Sciatic nerve (tissue), 2 donors: ENCODE data around the gene SLC2A13. TPM values are rescaled to one million over a fixed set of nuclear protein-coding genes. Genes with fewer than 3 reads are reported as not detected.
A peak's percentile ranks its signal among the peaks of the same experiment; 100 is the strongest.

ENCODE experiments used
- ATAC-seq: fragments of 200-7000 bp; cut with Tn5 transposase; one replicate; pipeline ENCODE4 v1.9.1; 2020; ENCODE audit warnings: mild to moderate bottlenecking, moderate library complexity
- DNase-seq: peaks from one replicate; pipeline ENCODE4 v3.0.0-alpha.2; 2020; ENCODE audit warnings: low spot score
- intact Hi-C: fragments of 100-400 bp; cut with DNase I; formaldehyde crosslinking; loops from one replicate; pipeline ENCODE4 v1.14.2; 2022
- total RNA-seq: library from RNA; stranded (reverse); fragmentation: NEBNext Ultra II Directional; extraction: Animal tissue kit (Norgen Biotek cat#: 25700); gene quantifications from one replicate; pipeline ENCODE4 v1.2.1, GENCODE V29; 2021
- donor health status: DM: no; HTN: no; CAD: no.
- donor health status: DM: no; HTN: no; CAD: no.

The SLC2A13 gene
- total RNA-seq: 12.7 TPM

DNA sequence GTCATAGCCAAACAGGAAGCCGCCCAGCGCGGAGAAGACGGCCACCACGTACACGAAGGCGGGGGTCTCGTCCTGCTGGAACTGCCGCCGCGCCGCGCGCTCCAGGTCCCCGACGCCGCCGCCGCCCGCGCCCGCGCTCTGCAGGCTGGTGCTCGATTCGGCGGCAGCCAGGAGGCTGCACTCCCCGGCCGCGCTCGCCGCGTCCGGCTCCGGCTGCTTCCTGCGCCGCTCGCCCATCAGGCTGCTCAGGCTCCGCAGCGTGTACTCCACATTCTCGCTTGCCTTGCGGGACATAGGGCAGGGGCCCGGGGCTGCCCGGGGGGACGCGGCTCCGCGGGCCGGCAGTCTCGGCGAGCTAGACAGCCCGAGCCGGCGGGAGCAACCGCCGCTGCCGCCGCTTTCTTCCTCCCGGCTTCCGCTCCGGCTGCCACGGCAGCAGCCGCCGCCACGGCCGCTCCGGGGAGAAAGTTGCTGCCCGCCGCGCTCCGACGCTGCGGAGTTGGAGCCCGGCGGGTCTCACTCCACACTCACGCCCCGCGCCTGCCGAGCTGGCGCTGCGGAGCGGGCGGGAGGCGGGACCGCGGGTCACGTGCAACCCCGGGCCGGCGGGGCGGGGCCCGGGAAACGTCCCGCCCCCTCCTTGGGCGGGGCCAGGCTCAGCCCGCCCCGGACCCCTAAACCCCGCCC lies at the start of gene SLC2A13:
TSS of gene SLC2A13 (minus strand) at position 567 of the 687 bp plus-strand sequence. CDS start at position 294, 273 bp downstream.
- ATAC-seq: peak; percentile 98
- DNase-seq: peak; percentile 88
- intact Hi-C loops: no loop called here

DNA sequence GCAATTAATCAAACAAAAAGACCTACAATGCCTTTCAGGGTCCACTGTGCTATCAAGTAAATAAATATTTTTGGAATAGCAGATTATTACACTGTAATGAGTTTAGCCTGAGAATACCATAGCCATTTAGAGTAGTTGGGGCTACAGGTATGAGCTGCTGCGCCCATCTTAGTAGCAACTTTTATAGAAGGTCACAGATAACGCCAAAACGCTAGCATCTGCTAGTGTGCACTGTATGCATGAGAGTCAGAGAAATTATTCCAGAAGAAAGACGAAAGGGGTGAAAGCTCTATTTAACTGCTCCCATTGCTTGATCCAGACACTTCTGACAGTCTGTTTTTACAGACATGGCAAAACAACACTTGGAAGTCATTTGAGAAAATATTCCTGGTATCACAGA lies 48.5 kb upstream of the SLC2A13 start:
- intact Hi-C loops: loop anchor here (10.0 kb wide), 1 partner anchor 160 kb away; no protein-coding TSS in a partner anchor
- DNase-seq: no peak
- ATAC-seq: no peak

DNA sequence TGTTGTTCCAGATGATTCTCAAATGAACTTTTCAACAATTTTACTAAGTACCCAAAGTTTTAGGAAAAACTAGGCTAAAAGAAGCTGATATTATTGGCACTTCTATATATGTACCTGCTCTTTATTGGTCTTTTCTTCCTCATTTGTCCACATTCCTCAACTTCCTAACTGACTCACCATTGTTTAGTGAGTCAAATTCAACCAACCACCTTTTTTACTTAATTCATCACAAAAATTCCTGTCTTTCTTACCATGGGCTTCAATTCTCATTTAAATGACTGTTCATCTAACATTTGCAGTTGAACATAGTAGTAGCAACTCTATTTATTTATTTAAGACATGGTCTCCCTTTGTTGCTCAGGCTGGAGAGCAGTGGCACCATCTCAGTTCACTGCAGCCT lies 47.6 kb upstream of the SLC2A13 start:
- intact Hi-C loops: loop anchor here (10.0 kb wide), 1 partner anchor 161 kb away; no protein-coding TSS in a partner anchor
- DNase-seq (no peak), ATAC-seq (no peak)

DNA sequence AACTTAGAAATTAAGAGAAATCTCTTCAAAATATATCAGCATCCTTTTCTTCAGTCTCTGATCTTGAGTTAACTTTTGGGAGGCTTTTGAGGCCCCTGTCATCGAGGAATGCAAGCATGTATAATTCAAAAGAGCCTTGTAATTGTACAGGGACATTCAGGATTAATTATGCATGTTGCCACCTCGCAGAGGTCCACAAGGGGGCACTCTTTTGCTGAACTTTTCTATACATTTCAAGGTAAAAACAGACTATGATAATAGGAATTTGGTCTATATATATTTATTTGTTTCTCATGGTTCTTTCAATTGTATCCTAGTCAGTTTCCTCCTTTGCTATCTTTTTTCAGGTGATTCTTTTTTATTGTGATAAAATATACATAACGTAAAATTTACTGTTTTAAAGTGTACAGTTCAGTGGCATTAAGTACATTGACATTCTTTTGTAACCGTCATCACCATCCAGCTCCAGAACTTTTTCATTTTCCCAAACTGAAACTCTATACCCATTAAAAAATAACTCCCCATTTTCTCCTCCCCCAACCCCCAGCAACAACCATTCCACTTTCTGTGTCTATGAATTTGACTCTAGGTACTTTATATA lies 47.0 kb upstream of the SLC2A13 start:
- DNase-seq (peak; percentile 70), ATAC-seq (peak; percentile 44)
- intact Hi-C loops: loop anchor here (10.0 kb wide), 1 partner anchor 162 kb away; no protein-coding TSS in a partner anchor

DNA sequence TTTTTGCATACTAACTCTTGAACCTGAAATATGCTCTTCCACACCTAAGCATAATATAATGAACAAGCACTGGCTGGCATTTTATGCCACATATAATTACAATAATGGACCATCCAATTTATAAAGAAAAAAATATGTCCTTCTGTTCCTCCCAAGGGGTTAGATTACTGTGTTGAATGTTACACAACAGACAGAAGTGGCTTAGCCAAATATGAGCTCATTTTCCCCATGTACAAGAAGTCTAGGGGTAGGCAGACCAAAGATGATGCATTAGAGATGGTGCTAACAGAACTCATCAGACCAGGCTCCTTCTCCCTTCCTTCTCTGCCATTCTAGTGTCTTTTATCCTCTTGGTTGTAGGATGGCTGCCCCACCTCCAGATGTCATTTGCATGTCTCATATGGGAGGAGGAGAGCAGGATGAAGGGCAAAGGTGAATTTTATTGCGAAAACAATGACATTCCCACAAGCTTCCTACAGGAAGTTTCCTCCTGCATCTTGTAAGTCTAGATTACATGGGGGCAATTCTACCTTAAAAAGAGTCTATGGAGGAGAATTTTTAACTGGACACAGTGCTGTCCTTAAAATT lies 43.9 kb upstream of the SLC2A13 start:
- intact Hi-C loops: loop anchor here (10.0 kb wide), 1 partner anchor 165 kb away; no protein-coding TSS in a partner anchor
- DNase-seq: no peak

DNA sequence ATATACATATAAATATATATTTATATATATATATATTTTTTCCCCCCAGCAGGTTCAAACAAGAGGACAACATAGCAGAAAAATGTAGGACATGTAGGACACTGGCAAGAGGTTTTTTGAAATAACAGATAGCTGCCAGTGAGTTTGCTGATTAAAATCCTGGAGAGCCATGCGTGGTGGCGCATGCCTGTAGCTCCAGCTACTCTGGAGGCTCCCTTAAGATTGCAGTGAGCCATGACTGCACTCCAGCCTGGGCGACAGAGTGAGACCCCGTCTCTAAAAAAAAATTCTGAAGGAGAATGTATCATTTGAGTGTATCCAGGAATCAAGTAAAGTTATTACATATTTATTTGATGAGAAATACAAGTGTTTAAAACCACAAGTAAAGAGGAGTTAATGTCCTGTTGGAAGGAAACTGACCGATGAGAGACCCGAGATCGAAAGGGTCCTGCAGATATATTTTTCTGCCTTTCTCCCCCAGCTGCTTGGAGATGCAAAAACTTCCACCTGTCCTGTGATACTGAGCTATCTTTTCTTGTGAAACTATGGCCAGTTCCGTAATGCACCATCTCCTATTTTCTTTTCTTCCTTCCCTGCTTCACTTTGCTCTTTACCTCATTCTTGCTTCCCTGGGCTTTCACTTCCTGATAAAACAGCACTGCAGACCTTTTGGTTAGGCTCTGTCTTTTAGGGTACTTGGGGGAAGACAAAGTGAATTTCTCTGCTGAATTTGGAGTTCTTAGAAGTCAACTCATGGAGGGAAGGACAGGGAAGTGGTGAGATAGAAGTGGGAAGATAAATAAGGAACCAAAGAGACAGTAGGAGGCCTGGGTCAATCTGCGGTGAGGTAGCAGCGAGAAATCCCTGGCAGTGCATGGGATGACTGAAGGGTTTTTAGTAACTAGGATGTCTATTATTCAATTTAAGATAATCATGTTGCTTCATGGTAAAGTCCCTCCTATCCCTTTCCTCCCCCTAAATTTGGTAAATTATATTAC lies 41.2 kb upstream of the SLC2A13 start:
- intact Hi-C loops: no loop called here
- ATAC-seq (peak; percentile 55), DNase-seq (no peak)

More for the DNA sequence above, 43.9 kb upstream of the SLC2A13 start:
- ATAC-seq: no peak

DNA sequence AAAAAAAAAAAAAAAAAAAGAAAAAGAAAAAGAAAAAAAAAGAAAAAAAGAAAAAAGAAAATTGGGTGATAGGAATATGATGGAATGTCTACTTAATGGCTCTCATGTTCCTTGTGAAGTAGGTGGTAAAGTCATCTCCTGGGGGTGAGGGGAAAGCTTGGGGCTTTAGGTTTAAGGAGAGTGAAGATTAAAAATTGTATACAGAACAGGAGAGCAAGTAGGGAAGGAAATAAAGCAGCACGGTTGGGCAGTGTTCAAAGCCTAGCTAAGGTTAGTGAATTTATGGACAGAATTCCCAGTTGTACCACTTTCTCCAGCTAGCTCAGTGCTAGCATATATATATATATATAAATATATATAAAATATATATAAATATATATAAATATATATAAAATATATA lies 40.0 kb upstream of the SLC2A13 start:
- peak; percentile 43 for ATAC-seq
- intact Hi-C loops: no loop called here
- no peak for DNase-seq

DNA sequence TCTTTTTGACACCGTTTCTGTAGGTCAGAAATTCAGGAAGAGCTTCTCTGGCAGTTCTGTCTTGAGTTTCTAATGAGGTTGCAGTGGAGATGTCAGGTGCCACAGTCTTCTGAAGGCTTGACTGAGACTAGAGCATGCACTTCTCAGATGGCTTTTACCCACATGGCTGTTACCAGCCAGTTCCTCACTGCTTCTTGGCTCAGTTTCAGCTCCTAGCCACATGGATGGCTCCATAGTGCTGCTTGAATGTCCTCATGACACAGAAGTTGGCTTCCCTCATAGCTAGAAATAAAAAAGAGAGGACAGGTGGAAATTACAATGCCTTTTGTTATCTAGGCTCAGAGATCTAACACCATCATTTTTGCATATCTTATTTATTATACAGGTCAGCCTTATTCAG lies 38.1 kb upstream of the SLC2A13 start:
- intact Hi-C loops: no loop called here
- ATAC-seq (peak; percentile 72), DNase-seq (no peak)

DNA sequence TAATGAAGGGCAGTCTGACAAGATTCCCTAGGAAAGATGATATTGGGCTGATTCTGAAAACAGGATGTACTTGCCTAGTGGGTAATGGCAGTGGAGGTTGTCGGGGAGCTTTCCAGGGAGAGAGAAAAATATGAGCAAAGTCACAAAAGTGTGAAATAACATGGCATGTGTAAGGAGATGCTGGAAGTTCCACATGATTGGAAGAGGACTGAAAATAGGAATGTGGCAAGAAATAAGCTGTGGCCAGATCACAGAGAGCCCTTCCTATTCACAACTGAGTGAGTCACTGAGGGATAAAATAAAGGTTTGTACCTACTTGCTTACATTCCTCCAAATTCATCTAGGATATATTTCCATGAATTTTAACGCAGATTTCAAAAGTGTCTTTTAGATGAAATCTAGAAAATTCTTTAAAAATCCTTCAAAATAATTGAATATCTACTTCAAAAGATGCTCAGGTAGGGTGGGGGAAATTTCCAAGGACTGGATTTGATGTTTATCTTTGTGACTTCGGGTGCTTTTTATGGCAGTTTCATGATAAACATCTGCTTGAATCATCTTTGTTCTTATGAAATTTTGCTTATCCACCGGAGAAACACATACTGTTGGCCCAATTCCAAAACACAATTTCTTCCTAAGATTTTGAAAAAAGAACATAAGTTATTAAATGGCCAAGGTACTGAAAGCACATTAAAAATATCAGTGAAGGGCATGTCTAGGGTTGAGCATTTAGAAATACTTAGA lies 36.3 kb upstream of the SLC2A13 start:
- ATAC-seq: no peak
- no peak for DNase-seq
- intact Hi-C loops: no loop called here

DNA sequence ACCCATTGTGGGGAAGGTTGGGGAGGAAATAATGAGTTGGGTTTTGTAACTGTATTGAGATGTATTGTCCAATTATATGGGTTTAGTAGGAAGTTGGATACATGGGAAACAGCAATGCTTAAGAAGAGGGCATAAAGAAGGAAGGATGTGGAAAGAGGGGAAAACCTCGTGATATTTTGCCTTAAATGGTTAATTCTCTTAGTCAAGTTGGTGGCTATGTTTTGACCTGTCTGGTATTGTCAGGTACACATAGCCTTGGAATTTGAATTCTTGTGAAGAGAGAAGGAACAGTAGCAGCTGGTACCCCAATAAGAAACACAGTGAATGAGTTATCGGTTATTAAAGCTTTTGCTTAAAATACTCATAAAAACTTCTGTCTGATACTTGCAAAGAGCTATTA lies 32.6 kb upstream of the SLC2A13 start:
- ATAC-seq (no peak), DNase-seq (no peak)
- intact Hi-C loops: no loop called here

DNA sequence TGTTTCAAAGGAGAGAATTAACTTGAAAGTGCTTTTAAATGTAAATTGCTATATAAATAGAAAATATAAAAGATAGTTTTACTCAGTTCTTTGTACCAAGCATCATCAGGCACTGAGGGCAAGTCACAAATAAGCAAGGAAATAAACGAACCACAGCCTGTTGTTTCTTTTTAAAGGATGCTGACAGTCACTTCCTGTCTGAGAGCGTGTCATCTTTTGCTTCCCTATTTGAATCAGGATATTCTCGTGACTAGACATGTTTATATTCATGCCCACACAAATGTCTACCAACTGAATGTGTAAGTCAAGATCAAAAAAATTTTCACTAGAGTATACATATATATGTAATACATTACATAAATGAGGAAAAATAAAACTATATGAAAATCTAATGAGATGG lies 31.4 kb upstream of the SLC2A13 start:
- no peak for DNase-seq
- intact Hi-C loops: no loop called here
- peak; percentile 70 for ATAC-seq

DNA sequence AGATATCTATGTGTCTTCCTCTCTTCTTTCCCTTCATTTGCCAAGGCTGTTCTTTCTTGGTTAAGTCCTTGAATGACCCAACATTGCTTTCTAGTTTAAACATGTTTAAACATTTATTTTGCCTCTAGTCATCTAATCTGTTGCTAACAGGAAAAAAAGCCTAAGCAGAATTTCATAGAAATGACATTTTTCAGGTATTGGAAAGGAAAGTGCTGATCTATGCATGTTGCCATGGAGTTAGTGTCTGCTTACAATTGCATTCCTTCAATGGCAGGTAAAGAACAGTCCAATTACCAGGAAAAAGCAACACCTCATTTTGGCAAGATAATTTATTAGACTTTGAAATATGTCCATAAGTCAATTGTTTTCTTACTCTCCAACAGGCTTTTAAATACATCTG lies 21.5 kb upstream of the SLC2A13 start:
- ATAC-seq (no peak), DNase-seq (no peak)
- intact Hi-C loops: no loop called here

DNA sequence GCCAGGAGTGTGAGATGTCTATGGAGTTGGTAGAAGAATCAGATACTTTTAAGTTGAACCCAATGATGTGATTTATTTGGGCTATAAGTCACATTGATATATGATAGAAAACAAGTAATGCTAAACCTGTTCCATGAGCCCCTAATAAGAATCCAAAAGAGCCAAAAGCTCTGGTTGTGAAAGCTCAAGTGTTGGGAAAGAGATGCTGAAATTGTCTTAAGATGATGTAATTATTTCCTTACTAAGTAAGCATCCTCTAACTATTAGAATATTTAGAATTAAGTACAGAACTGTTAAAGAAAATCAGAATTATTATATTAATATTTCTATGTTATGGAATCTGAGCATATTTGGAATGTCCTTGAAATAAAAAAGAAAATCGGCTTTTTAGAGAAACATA lies 17.6 kb upstream of the SLC2A13 start:
- no peak for ATAC-seq
- no peak for DNase-seq
- intact Hi-C loops: no loop called here

DNA sequence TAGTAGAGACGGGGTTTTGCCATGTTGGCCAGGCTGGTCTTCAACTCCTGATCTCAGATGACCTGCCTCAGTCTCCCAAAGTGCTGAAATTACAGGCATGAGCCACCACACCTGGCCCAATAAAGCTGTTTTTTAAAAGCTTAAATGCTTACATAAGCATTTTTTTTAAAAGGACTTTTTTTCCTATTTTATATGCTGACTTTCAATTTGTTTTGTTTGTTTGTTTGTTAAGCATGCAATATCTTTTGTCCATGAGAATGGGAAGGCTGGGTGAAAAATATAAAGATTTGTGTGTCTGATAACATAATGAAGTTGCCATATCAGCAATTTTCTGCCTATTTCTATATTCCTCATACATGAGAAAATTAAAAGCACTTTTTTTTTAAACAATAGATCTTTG lies 17.0 kb upstream of the SLC2A13 start:
- ATAC-seq (no peak), DNase-seq (no peak)
- intact Hi-C loops: no loop called here

DNA sequence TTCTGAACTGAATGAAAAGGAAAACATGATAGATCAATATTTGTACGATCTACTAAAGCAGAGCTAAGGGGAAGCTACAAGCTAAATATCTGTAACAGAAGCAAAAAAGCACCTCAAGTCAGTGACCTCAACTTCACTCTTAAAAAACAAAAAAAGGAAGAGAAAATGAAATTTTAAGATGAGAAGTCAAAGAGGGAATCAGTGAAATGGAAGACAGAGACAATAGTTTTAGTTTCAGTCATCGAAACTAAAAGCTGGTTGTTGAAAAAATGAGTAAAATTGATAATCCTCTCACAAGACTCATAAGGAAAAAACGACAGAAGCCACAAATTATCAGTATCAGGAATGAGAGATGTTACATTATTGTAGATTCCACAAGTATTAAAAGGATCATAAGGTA lies 11.9 kb upstream of the SLC2A13 start:
- DNase-seq: no peak
- intact Hi-C loops: no loop called here
- ATAC-seq: no peak

DNA sequence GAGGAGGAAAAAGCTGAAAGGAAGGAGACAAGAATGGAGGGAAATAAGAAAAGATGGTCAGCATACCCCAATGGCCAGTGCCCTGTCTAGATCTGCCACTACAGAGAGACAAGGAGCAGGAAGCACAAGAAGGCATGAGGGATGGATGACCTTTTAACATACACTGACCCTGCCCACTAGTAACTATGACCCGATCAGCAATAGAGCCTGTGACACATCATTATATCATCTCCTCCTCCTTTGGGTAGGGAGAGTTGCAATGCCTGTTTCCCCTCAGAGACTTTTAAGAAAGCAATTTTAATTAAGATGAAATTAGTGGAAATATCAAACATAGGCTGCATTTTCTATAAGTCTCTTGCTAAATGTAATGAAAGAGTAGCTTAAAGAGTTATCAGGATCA lies 4.7 kb upstream of the SLC2A13 start:
- ATAC-seq (no peak), DNase-seq (no peak)
- intact Hi-C loops: no loop called here

DNA sequence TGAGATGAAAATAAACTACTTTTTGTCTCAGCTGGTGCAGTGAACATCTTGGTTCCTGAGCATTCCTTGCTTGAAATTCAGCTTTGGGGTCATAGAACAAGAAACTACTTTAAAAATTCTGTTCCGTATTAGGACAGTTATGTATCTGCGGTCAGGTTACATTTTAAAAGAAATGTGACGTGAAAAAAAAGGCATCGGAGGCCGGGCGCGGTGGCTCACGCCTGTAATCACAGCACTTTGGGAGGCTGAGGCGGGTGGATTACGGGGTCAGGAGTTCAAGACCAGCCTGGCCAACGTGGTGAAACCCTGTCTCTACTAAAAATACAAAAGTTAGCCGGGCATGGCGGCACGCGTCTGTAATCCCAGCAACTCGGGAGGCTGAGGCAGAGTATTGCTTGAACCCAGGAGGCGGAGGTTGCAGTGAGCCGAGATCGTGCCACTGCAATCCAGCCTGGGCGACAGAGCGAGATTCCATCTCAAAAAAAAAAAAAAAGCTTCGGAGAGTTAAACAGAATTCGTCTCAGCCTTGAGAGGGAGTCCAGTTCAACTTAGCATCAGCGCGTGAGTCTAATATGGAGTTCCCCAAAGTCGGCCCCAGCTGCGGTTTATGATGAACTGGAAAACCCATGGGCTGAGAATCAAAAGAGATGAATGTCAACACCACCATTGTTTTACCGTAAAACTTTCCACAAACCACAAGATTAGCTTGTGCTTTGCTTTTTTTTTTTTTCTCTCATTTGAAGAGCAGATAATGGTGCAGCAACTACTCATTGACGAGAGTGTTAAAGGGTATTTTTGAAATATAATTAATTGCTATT lies 2.1 kb upstream of the SLC2A13 start:
- ATAC-seq (no peak), DNase-seq (peak; percentile 50)

More for the DNA sequence above, 2.1 kb upstream of the SLC2A13 start:
- intact Hi-C loops: no loop called here
